ENCODE measurements around the gene RPS5.

DNA sequence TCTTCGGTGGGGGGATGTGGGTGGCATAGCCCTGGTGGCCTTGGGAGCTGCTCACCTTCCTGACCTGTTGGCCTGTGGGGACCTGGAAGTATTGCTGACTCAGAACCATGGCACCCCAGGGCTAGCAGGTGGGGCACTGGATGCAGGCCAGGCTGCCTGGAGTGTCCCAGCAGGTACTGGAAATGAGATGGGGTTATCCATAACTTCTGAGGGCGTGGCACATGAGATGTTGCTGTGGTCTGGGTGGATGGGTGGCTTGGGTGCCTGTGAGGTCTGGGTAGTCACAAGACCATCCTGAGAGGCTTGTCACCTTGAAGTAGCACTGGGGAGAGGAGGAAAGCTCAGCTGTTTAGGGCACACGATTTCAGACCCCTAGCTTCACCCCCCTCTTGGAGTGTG, 7.8 kb downstream of the RPS5 start:
- no peak for TF ChIP-seq TARDBP (IDR thresholded peaks at IDR 0.05)
- TF ChIP-seq ELF4 (IDR thresholded peaks at IDR 0.05), result no peak
- no peak for TF ChIP-seq ZNF384 (IDR thresholded peaks at IDR 0.05)
- TF ChIP-seq, protein P1, sequence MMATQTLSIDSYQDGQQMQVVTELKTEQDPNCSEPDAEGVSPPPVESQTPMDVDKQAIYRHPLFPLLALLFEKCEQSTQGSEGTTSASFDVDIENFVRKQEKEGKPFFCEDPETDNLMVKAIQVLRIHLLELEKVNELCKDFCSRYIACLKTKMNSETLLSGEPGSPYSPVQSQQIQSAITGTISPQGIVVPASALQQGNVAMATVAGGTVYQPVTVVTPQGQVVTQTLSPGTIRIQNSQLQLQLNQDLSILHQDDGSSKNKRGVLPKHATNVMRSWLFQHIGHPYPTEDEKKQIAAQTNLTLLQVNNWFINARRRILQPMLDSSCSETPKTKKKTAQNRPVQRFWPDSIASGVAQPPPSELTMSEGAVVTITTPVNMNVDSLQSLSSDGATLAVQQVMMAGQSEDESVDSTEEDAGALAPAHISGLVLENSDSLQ (IDR thresholded peaks at IDR 0.05), result no peak
- no peak for TF ChIP-seq L3MBTL2 (conservative IDR thresholded peaks at IDR 0.05)
- TF ChIP-seq BHLHE40 (IDR thresholded peaks at IDR 0.05; ENCODE audit: borderline replicate concordance), result no peak
- no peak for TF ChIP-seq FOXM1 (IDR thresholded peaks at IDR 0.05; ENCODE audit: borderline replicate concordance)
- no peak for TF ChIP-seq SP1 (IDR thresholded peaks at IDR 0.05)
- TF ChIP-seq SUZ12 (IDR thresholded peaks at IDR 0.05), result no peak
- no peak for TF ChIP-seq NFRKB (IDR thresholded peaks at IDR 0.05)
- TF ChIP-seq FOXA1 (IDR thresholded peaks at IDR 0.05), result no peak

All from HEK293T (cell line).